ENCODE results near the gene FLII.
"Not testable (repeated sequence)": the region's sequence is repeated elsewhere in the genome, so short reads cannot be mapped to it uniquely, and the experiment has no call there.

Gene FLII

GRCh38 chr17:18217412-18218015 is 41.0 kb downstream of the FLII start:
- peak; percentile 78 for DNase-seq

GRCh38 chr17:18216906-18217305 is 41.6 kb downstream of the FLII start:
- DNase-seq, result not testable (repeated sequence)

- DNase-seq, result no peak
Observed at GRCh38 chr17:18213666-18214270, 44.8 kb downstream of the FLII start.

GRCh38 chr17:18208092-18208491 is 50.4 kb downstream of the FLII start:
- DNase-seq, result no peak

- no peak for DNase-seq
Observed at GRCh38 chr17:18206962-18207361, 51.6 kb downstream of the FLII start.

- no peak for DNase-seq
Observed at GRCh38 chr17:18205861-18206260, 52.7 kb downstream of the FLII start.

- DNase-seq, result no peak
Observed at GRCh38 chr17:18203308-18203707, 55.2 kb downstream of the FLII start.

- DNase-seq, result no peak
Observed at GRCh38 chr17:18201108-18201507, 57.4 kb downstream of the FLII start.

- DNase-seq, result no peak
Observed at GRCh38 chr17:18198530-18198929, 60.0 kb downstream of the FLII start.

GRCh38 chr17:18197535-18198194 is 60.9 kb downstream of the FLII start:
- no peak for DNase-seq

GRCh38 chr17:18195246-18195645 is 63.3 kb downstream of the FLII start:
- no peak for DNase-seq
